Panc1 (cell line): ENCODE results near the gene FAM120B. TPM values are rescaled to one million over a fixed set of nuclear protein-coding genes. Genes with fewer than 3 reads are reported as not detected.

ENCODE experiments used
- ATAC-seq: fragments of 200-7000 bp; cut with Tn5 transposase; 2 replicates; pipeline ENCODE4 v1.9.1; 2020; ENCODE audit warnings: mild to moderate bottlenecking, moderate library complexity
- BruUV-seq: library from RNA; stranded (reverse); fragments of 400-500 nt; replicated peaks from 2 replicates; lab custom pipeline; 2021; lab: Mats Ljungman, UMichigan
- CTCF ChIA-PET: fragments of 300-600 bp; sonication (Branson Sonifier 250); formaldehyde crosslinking; loops from one replicate; lab custom pipeline; 2022; ENCODE audit warnings: antibody characterized with exemption; lab: Charles Lee
- POLR2A ChIA-PET: fragments of 300-600 bp; sonication (Branson Sonifier 250); formaldehyde crosslinking; loops from one replicate; lab custom pipeline; 2022; ENCODE audit warnings: antibody characterized with exemption; lab: Charles Lee
- DNase-seq: peaks from one replicate; pipeline ENCODE4 v3.0.0-alpha.2; 2010; ENCODE audit warnings: low read depth, low spot score
- H3K27ac ChIP-seq: 2 replicates; pipeline ENCODE4 v1.5.1; 2011; ENCODE audit warnings: mild to moderate bottlenecking, low read length, inconsistent platforms
- H3K27me3 ChIP-seq: fragments of 200-500 bp; sonication (Bioruptor generic); 2 replicates; pipeline ENCODE4 v1.6.0; 2014; ENCODE audit warnings: low read length, inconsistent platforms; ENCODE audit not compliant: control insufficient read depth, insufficient read depth
- H3K36me3 ChIP-seq: fragments of 200-500 bp; sonication (Bioruptor generic); 2 replicates; pipeline ENCODE4 v1.5.1; 2014; ENCODE audit warnings: inconsistent platforms, mild to moderate bottlenecking, low read length, moderate library complexity; ENCODE audit not compliant: control insufficient read depth, insufficient read depth
- H3K4me1 ChIP-seq: 2 replicates; pipeline ENCODE4 v1.5.1; 2011; ENCODE audit warnings: inconsistent platforms, mild to moderate bottlenecking, low read length, moderate library complexity; ENCODE audit not compliant: control insufficient read depth, insufficient read depth
- H3K4me3 ChIP-seq, 2 experiments: 2 replicates each; pipeline ENCODE4 v1.5.1; 2011 to 2012; ENCODE audit warnings: low read depth in 2 of 2, low read length in 2 of 2, mild to moderate bottlenecking in 2 of 2, inconsistent platforms in 1 of 2, moderate library complexity in 1 of 2
- H3K9me3 ChIP-seq: fragments of 200-500 bp; sonication (Bioruptor generic); 2 replicates; pipeline ENCODE4 v1.5.1; 2014; ENCODE audit warnings: low read depth, mild to moderate bottlenecking, inconsistent platforms, low read length, moderate library complexity; ENCODE audit not compliant: control insufficient read depth, insufficient read depth
- POLR2AphosphoS5 ChIP-seq: IDR thresholded peaks from 2 replicates; pipeline ENCODE4 v1.6.1; 2012; ENCODE audit warnings: mild to moderate bottlenecking, low read depth, low read length, moderate library complexity
- SIN3A ChIP-seq: IDR thresholded peaks from 2 replicates; pipeline ENCODE4 v1.6.1; 2012; ENCODE audit warnings: low read depth, mild to moderate bottlenecking, low read length, moderate library complexity, borderline replicate concordance; ENCODE audit not compliant: insufficient read depth
- TCF7L2 ChIP-seq: IDR thresholded peaks from 2 replicates; pipeline ENCODE4 v1.6.1; 2011; ENCODE audit warnings: mild to moderate bottlenecking, low read depth, low read length, inconsistent platforms
- in situ Hi-C: cut with HindIII; loops from 2 replicates; pipeline ENCODE4 v1.10.0; 2016; ENCODE audit warnings: low sequenced_read_pairs, low pct_unique_long_range_greater_than_20kb
- intact Hi-C: fragments of 100-400 bp; cut with micrococcal nuclease; formaldehyde crosslinking; loops from one replicate; pipeline ENCODE4 v1.10.0; 2022; ENCODE audit not compliant: unreplicated experiment
- total RNA-seq: library from RNA; stranded (reverse); gene quantifications from one replicate; pipeline ENCODE4 v1.2.1, GENCODE V29; 2021; ENCODE audit not compliant: unreplicated experiment
- TF ChIP-seq, protein P1 (sequence below), 2 experiments: IDR thresholded peaks; 2 replicates each; pipeline ENCODE4 v1.6.1; 2011 to 2012; ENCODE audit warnings: low read depth in 2 of 2, control low read depth in 1 of 2, low read length in 1 of 2, mild to moderate bottlenecking in 1 of 2, moderate library complexity in 1 of 2; ENCODE audit not compliant: insufficient read depth in 1 of 2
- TF ChIP-seq, protein P2 (sequence below): fragments of 450-650 bp; IDR thresholded peaks from 2 replicates; pipeline ENCODE4 v1.5.1; 2017; ENCODE audit warnings: mild to moderate bottlenecking

Gene FAM120B
- total RNA-seq, 1 experiment from 2014 or later, result 38.0 TPM

DNA sequence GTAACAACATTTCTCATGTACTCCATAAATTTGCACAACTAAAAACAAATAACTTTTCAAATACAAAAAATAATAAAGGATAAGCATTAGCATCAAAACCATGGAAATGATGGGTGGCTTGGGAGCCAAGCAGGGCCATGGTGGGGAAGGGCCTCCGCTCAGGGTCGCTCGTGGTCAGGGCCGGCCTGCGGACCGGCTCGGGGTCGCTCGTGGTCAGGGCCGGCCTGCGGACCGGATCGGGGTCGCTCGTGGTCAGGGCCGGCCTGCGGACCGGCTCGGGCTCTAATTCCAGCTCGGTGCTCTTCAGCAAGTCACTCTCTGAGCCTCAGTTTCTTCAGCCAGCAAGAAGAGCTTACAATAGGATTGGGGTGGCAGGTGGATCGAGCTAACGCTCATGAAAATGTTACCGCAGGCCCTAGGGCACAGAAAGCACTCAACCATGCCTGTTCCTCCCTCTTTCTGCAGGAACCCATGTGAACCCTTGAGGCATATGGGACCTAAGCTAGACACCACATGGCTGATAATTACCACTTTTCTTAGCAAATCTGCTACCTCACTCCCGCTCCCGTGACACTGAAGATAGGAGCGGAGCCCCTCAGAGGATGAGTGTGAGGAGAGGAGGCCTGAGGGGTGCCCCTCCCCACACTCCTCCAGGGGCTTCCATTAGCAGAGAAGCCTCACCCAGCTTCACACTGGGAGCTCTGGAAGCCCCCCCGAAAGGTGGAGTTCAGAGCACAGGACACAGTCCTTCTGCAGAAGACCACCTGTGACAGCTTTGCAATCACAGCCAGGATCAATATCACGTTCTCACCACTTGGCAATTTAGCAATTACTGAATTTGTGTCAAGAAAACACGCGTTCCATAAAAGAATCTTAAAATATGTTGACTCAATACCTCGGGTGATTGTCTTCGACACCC is 143.5 kb downstream of the FAM120B start:
- no peaks in the 10 kb centered on the region for H3K36me3 ChIP-seq
- H3K27me3 ChIP-seq, result no peaks in the 10 kb centered on the region
- ATAC-seq, result no peak
- no peak for DNase-seq
- BruUV-seq, result no TSS peak
- no peaks in the 10 kb centered on the region for H3K4me1 ChIP-seq
- CTCF ChIA-PET, result no interaction called here
- TF ChIP-seq, protein P1, sequence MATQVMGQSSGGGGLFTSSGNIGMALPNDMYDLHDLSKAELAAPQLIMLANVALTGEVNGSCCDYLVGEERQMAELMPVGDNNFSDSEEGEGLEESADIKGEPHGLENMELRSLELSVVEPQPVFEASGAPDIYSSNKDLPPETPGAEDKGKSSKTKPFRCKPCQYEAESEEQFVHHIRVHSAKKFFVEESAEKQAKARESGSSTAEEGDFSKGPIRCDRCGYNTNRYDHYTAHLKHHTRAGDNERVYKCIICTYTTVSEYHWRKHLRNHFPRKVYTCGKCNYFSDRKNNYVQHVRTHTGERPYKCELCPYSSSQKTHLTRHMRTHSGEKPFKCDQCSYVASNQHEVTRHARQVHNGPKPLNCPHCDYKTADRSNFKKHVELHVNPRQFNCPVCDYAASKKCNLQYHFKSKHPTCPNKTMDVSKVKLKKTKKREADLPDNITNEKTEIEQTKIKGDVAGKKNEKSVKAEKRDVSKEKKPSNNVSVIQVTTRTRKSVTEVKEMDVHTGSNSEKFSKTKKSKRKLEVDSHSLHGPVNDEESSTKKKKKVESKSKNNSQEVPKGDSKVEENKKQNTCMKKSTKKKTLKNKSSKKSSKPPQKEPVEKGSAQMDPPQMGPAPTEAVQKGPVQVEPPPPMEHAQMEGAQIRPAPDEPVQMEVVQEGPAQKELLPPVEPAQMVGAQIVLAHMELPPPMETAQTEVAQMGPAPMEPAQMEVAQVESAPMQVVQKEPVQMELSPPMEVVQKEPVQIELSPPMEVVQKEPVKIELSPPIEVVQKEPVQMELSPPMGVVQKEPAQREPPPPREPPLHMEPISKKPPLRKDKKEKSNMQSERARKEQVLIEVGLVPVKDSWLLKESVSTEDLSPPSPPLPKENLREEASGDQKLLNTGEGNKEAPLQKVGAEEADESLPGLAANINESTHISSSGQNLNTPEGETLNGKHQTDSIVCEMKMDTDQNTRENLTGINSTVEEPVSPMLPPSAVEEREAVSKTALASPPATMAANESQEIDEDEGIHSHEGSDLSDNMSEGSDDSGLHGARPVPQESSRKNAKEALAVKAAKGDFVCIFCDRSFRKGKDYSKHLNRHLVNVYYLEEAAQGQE (IDR thresholded peaks at IDR 0.05; ENCODE audit: insufficient read depth in 1 of 2, low read depth in 2 of 2, low read length in 1 of 2), result no peak
- TF ChIP-seq, protein P2, sequence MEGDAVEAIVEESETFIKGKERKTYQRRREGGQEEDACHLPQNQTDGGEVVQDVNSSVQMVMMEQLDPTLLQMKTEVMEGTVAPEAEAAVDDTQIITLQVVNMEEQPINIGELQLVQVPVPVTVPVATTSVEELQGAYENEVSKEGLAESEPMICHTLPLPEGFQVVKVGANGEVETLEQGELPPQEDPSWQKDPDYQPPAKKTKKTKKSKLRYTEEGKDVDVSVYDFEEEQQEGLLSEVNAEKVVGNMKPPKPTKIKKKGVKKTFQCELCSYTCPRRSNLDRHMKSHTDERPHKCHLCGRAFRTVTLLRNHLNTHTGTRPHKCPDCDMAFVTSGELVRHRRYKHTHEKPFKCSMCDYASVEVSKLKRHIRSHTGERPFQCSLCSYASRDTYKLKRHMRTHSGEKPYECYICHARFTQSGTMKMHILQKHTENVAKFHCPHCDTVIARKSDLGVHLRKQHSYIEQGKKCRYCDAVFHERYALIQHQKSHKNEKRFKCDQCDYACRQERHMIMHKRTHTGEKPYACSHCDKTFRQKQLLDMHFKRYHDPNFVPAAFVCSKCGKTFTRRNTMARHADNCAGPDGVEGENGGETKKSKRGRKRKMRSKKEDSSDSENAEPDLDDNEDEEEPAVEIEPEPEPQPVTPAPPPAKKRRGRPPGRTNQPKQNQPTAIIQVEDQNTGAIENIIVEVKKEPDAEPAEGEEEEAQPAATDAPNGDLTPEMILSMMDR, result no peak
- TF ChIP-seq POLR2AphosphoS5 (no peak), TCF7L2 (no peak), SIN3A (no peak)
- H3K27ac ChIP-seq, result no peak overlapping the region
- POLR2A ChIA-PET, result no interaction called here
- intact Hi-C loops (no loop called here), in situ Hi-C loops (no loop called here)
- H3K4me3 ChIP-seq, result no peak overlapping the region
- no peaks in the 10 kb centered on the region for H3K9me3 ChIP-seq

DNA sequence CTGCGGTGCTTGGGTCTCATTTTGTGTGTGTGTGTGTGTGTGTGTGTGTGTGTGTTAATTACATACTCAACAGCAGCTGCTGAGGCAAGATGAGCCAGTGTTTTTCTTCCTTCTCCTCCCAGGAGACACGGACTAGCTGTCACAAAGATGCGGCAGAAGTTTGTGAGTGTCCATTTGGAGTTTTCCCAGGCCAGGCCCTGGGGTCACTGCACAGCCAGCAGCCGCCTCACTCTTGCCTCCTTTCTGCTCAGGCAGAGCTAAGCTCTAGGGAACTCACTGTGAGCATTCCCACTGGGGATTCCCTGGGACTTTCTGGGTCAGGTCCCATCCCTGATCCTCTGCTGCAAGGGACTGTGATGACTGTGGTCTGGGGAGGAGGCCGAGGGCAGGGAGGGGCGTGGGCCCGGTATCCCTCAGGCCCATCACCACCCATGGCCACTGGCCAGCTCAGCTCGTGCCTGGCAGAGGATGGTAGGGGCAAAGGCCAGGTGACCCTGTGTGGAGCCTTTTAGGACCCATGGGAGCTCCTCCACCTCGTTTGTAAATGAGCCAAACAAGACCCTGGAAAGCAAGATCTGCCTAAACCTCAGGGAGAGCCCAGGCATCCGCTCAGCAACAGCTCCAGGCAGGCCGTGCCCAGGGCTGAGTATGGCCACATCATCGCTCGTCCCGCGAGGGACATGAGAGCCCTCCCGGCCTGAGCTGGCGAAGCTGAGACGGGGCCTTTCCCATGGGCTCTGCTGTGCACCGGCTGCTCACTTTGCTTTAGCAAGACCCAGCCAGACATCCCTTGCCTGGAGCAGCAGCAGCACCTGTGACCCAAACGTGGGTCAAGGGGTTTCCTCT is 144.6 kb downstream of the FAM120B start:
- H3K27me3 ChIP-seq, result no peaks in the 10 kb centered on the region
- intact Hi-C loops, result no loop called here
- no peaks in the 10 kb centered on the region for H3K4me1 ChIP-seq
- H3K4me3 ChIP-seq, result no peak overlapping the region
- CTCF ChIA-PET, result interaction anchor here (0.7 kb wide), 1 partner anchor 13 kb away, joined by 3 read pairs; no protein-coding TSS in a partner anchor
- DNase-seq (no peak), ATAC-seq (no peak)
- no peak overlapping the region for H3K27ac ChIP-seq
- TF ChIP-seq SIN3A (no peak), TCF7L2 (no peak), POLR2AphosphoS5 (no peak)
- TF ChIP-seq, protein P1 (IDR thresholded peaks at IDR 0.05; ENCODE audit: insufficient read depth in 1 of 2, low read depth in 2 of 2, low read length in 1 of 2), result no peak
- TF ChIP-seq, protein P2, result no peak
- BruUV-seq, result no TSS peak
- POLR2A ChIA-PET, result no interaction called here
- H3K36me3 ChIP-seq, result no peaks in the 10 kb centered on the region
- H3K9me3 ChIP-seq, result no peaks in the 10 kb centered on the region
- in situ Hi-C loops, result no loop called here
